Lower lobe of right lung (tissue), 2 donors: ENCODE measurements around the gene ANKRD33. TPM values are rescaled to one million over a fixed set of nuclear protein-coding genes. Genes with fewer than 3 reads are reported as not detected.

Experiments used
- ATAC-seq, 2 donors: fragments of 200-7000 bp; cut with Tn5 transposase; one replicate each; pipeline ENCODE4 v1.9.1; 2020 to 2022; ENCODE audit warnings: mild to moderate bottlenecking in 2 of 2, moderate library complexity in 2 of 2
- DNase-seq: peaks from one replicate; pipeline ENCODE4 v3.0.0-alpha.2; 2020
- H3K27ac ChIP-seq: fragments of 200-600 bp; one replicate; pipeline ENCODE4 v1.8.0; 2022
- H3K27me3 ChIP-seq: fragments of 200-600 bp; one replicate; pipeline ENCODE4 v1.8.0; 2022; ENCODE audit warnings: low read depth
- H3K36me3 ChIP-seq: fragments of 200-600 bp; one replicate; pipeline ENCODE4 v1.8.0; 2022; ENCODE audit warnings: mild to moderate bottlenecking
- H3K4me1 ChIP-seq: fragments of 200-600 bp; one replicate; pipeline ENCODE4 v1.8.0; 2022
- H3K4me3 ChIP-seq: fragments of 200-600 bp; one replicate; pipeline ENCODE4 v1.8.0; 2022; ENCODE audit warnings: mild to moderate bottlenecking
- H3K9me3 ChIP-seq: fragments of 200-600 bp; one replicate; pipeline ENCODE4 v1.8.0; 2022
- CTCF ChIP-seq: fragments of 200-600 bp; IDR thresholded peaks from one replicate; pipeline ENCODE4 v1.8.0; 2022; ENCODE audit warnings: antibody characterized with exemption, mild to moderate bottlenecking
- intact Hi-C: fragments of 100-400 bp; cut with DNase I; formaldehyde crosslinking; loops from one replicate; pipeline ENCODE4 v1.11.0; 2022
- total RNA-seq: library from RNA; stranded (reverse); fragmentation: NEBNext Ultra II Directional; extraction: Animal tissue kit (Norgen Biotek cat#: 25700); gene quantifications from one replicate; pipeline ENCODE4 v1.2.1, GENCODE V29; 2021
- donor health status: DM: no; HTN: yes; CAD: no; lungs with severe emphysema.

ANKRD33 gene
- total RNA-seq, 1 donor from 2014 or later = not detected

- Histone ChIP-seq H3K36me3 (peaks cover 5% of the 10 kb centered on the region), H3K27me3 (no peaks in the 10 kb centered on the region), H3K9me3 (no peaks in the 10 kb centered on the region), H3K4me3 (no peak overlapping the region), H3K27ac (peak overlapping the region; percentile 69), H3K4me1 (peaks cover 48% of the 10 kb centered on the region)
- ATAC-seq (no peak), DNase-seq (no peak)
- TF ChIP-seq CTCF = no peak
- intact Hi-C loops = no loop called here
Measured at GRCh38 chr12:51925346-51926063, 37.6 kb downstream of the ANKRD33 start.

- Histone ChIP-seq H3K9me3 (no peaks in the 10 kb centered on the region), H3K4me3 (no peak overlapping the region), H3K27me3 (no peaks in the 10 kb centered on the region), H3K36me3 (no peaks in the 10 kb centered on the region), H3K27ac (peak overlapping the region; percentile 69), H3K4me1 (peaks cover 48% of the 10 kb centered on the region)
- TF ChIP-seq CTCF = no peak
- no peak for DNase-seq
- ATAC-seq = peak; percentile 2 to 22
- intact Hi-C loops = no loop called here
Measured at GRCh38 chr12:51926064-51926632, 38.2 kb downstream of the ANKRD33 start.

GRCh38 chr12:51926718-51927117 is 38.8 kb downstream of the ANKRD33 start:
- Histone ChIP-seq H3K36me3 (no peaks in the 10 kb centered on the region), H3K9me3 (no peaks in the 10 kb centered on the region), H3K27ac (peak overlapping the region; percentile 69), H3K4me3 (no peak overlapping the region), H3K4me1 (peaks cover 48% of the 10 kb centered on the region), H3K27me3 (no peaks in the 10 kb centered on the region)
- TF ChIP-seq CTCF = peak; percentile 56
- ATAC-seq (no peak), DNase-seq (no peak)
- intact Hi-C loops = no loop called here

- H3K27me3 ChIP-seq = no peaks in the 10 kb centered on the region
- no peak overlapping the region for H3K4me3 ChIP-seq
- DNase-seq = no peak
- peak; percentile 76 to 83 for ATAC-seq
- TF ChIP-seq CTCF = no peak
- no peaks in the 10 kb centered on the region for H3K36me3 ChIP-seq
- intact Hi-C loops = no loop called here
- H3K4me1 ChIP-seq = no peaks in the 10 kb centered on the region
- H3K9me3 ChIP-seq = no peaks in the 10 kb centered on the region
- no peak overlapping the region for H3K27ac ChIP-seq
Measured at GRCh38 chr12:51932218-51933076, 44.5 kb downstream of the ANKRD33 start.

GRCh38 chr12:51934080-51934479 is 46.2 kb downstream of the ANKRD33 start:
- H3K9me3 ChIP-seq = no peaks in the 10 kb centered on the region
- H3K27ac ChIP-seq = no peak overlapping the region
- ATAC-seq (no peak), DNase-seq (no peak)
- H3K27me3 ChIP-seq = no peaks in the 10 kb centered on the region
- H3K4me1 ChIP-seq = no peaks in the 10 kb centered on the region
- H3K36me3 ChIP-seq = no peaks in the 10 kb centered on the region
- TF ChIP-seq CTCF = no peak
- H3K4me3 ChIP-seq = no peak overlapping the region
- intact Hi-C loops = no loop called here
